Stimulated activated CD4-positive, alpha-beta T cell treated with anti-CD3 and anti-CD28 coated beads, Interleukin-4, amount 100 ng/mL, for 1 hour (primary cell): ENCODE data around the gene RBPJ.

Source experiments
- DNase-seq: peaks from one replicate; pipeline ENCODE4 v3.0.0-alpha.2; 2020

Gene RBPJ

GRCh38 chr4:26424153-26424552, 103.3 kb downstream of the RBPJ start:
- no peak for DNase-seq

- DNase-seq, result no peak
Observed at GRCh38 chr4:26424838-26425237, 104.0 kb downstream of the RBPJ start.

GRCh38 chr4:26425953-26426352, 105.1 kb downstream of the RBPJ start:
- no peak for DNase-seq

GRCh38 chr4:26426892-26427291, 106.1 kb downstream of the RBPJ start:
- no peak for DNase-seq

GRCh38 chr4:26429910-26430309, 109.1 kb downstream of the RBPJ start:
- DNase-seq, result no peak

DNA sequence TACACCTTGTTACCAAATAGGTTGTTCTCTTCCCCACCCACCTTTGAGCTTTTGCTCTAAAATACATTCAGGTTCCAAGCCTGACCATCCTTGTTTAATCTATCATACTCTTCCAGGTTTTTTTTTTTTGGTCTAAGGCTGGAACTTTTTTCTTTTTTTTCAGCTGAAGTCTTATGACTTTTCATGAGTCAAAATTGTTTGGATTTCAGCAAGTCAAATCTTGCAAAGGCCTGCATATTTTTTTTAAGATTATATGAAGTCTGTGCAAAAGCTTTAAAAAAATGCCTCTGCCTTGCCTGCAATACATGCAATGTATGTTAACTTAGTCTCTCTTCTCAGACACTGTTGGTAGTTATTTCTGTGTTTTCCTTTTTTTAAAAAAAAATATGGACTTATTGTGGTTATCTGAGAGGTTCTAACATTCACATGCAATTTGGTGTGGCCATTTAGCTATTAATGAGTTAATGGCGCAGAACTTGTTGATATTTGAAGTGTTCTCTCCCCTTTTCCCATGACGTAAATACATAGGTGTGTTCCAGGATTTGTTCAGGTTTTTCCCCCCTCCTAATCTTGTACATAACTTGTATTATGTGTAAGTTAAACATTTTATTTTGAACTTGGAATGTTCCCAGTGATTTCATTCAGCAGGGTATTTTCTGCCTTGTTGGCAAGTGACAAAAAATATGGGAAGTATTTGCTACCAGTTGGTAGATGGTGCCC, 110.8 kb downstream of the RBPJ start:
- no peak for DNase-seq

GRCh38 chr4:26432419-26432818, 111.6 kb downstream of the RBPJ start:
- no peak for DNase-seq

DNA sequence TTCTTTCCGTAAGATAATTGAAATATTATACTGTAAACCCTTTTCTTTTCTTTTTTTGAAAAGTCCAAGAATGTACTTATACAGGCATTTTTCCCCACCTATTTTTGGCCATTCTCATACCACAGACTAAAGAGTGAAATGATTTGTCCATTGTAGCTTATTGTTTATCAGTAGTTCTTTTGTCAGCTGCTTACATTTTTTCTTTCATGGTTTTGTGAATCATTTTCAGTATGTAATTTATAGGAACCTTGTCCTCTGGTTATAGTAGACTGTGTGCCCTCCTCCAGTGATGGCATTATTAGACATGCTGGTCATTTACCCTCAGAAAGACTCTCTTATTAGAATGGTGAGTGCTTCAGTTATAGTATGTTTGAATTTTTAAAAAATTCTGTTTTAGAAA, 112.7 kb downstream of the RBPJ start:
- DNase-seq, result no peak

DNA sequence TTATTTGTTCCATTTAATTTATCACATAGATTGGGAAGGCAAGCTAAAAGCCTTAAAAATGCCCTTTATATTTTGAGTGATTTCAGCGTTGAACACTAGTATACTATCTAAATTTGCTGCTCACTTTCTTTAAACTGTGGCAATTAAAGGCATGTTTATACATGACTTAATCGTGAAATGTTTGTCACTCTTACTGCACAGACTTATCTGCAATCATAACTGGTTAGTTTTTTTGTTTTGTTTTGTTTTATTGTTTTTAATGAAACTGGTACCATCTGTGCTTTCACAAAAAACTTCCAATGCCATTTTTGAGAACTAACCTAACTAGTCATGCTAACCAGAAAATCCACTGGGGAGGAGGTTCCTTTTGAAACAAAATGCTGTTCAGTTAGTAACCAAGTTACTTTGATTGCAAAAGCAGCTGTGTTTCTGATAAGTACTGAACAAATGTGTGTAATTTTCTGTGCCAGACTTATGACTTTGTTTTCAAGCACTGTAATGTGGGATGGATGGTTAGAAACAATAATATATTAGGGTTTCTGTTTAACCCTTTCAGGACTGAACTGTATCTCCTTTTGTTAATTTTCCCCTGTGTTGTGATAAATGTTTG, 113.3 kb downstream of the RBPJ start:
- no peak for DNase-seq

GRCh38 chr4:26441102-26441501, 120.3 kb downstream of the RBPJ start:
- DNase-seq, result no peak

DNA sequence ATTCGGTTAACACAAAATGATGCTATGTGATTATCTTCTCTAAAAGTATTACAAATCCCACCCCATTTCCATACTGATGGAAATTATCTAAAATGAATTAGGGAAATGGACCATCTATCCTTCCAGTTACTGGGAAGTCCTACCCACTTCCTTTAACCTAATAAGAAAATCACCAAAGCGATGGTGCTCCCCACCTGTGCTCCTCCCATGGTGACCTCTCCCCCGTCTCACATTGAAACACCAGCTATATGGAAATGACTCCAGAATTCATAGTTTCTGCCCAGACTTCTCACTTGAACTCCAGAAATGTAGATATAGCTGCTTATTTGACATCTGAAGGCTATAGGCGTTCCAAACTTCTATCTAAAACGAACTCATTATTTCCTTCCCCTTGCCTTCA, 121.0 kb downstream of the RBPJ start:
- no peak for DNase-seq

GRCh38 chr4:26447378-26447777, 126.6 kb downstream of the RBPJ start:
- DNase-seq, result no peak

DNA sequence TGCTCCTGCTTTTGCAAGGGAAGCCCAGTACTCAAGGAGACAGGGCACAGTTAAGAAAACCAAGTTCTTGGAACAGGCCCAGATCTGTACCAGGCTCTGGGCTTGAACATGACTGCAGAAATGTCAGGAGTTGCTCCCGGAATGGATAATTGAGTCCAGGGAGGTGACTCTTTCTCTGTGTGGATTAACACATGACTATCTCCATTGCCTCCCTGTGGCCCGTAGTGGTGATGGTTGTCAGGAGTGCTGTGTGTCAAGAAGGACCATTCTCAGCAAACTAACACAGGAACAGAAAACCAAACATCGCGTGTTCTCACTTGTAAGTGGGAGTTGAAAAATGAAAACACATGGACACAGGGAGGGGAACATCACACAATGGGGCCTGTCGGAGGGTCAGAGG, 129.6 kb downstream of the RBPJ start:
- no peak for DNase-seq

- no peak for DNase-seq
Observed at GRCh38 chr4:26451597-26451996, 130.8 kb downstream of the RBPJ start.

GRCh38 chr4:26452565-26453531, 132.0 kb downstream of the RBPJ start:
- no peak for DNase-seq

GRCh38 chr4:26454961-26455360, 134.1 kb downstream of the RBPJ start:
- DNase-seq, result no peak

DNA sequence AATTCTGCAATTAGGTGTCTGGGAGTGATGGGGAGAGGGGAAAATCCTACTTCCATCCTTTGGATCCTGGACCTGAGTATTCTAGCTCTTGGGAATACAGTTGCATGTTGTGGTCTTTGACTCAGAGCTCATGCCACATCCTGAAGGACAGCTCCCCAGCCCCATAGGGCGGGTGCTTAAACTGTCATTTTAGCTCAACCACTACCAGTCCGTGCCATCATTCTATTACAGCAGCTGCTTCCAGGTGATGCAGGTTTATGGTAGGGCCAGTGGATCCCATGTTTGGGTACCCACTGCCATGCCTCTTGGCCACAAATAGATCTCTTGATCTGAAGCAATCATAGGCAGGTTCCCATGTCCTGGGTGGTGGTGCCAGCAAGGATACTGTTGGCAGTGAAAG, 134.8 kb downstream of the RBPJ start:
- no peak for DNase-seq

- DNase-seq, result no peak
Observed at GRCh38 chr4:26457412-26457811, 136.6 kb downstream of the RBPJ start.

GRCh38 chr4:26458157-26458561, 137.3 kb downstream of the RBPJ start:
- DNase-seq, result no peak

GRCh38 chr4:26459054-26459755, 138.4 kb downstream of the RBPJ start:
- DNase-seq, result no peak

DNA sequence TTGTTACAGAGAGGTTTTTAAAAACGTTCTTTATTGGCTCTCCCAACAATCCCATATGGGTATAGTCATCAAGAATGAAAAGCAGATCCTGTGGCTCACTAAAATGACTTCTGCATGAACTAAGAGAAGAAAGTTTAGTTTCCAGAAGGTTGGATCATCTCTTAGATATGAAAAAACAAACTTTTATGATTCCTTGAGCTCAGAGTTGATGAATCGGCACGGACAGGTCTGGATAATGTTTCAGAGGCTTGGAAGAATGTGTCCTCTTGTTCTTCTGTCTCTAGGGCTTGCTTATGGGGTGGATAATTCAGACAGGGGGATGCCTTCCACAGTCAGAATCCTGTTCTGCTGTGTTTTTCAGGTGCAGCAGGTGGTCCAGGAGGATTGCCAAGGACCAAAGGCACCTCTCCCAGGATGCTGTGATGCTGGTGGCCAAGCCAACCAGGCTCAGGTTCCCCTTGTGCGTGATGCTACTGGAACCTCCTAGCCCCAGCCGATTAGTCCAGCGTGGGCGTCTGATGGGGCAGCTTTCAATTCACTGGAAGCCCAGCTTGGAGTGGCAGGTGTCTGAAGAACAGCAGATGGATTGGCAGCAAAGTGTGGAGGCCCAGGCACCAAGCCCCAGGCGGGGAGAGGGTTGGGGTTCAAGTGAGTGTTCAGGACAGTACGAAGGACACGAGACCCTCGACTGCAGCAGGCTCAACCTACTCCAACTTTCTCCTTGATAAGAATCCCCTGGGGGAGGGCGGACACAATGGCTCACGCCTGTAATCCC, 139.1 kb downstream of the RBPJ start:
- no peak for DNase-seq

DNA sequence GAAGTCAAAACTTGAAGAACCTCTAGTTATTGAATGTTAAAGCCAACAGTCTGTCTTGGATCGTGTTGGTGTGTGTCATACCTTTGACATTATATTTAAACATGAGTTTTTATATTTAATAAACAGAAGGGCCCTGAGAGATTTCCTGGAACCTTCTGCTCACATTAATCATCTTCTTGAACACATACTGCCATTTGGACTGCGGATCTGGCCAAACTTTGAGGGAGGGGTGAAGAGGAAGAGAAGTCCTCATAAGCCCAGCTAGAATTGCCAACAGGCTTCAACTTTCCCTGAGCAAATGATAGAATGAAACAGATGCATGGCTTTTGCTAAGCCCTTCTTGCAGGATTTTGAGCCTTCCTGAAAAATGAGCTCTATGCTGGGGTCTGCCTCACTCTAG, 142.1 kb downstream of the RBPJ start:
- no peak for DNase-seq
